Measurements from ENCODE around the gene LHX4. TPM values are rescaled to one million over a fixed set of nuclear protein-coding genes. Genes with fewer than 3 reads are reported as not detected.

The LHX4 gene
- total and polyA plus RNA-seq, 2 of the 4 experiments (the other 2 are of a cell fraction), result 0.05 to 0.18 TPM

DNA sequence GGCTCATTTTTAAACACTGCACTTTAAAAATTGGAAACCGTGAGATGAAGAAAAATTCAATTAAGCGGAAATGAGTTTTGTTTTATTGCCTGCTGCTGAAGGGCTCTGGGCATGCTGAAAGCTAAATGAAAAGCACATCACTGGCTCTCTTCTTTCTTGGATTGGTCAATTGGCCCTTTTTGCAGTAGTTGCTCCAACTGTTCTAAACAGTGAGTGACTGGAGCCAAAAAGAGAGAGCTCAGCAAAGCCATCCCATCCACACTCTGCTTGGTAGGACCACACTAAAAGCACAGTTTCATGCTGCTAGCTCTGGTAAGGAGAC, 48.1 kb downstream of the LHX4 start:
- Histone ChIP-seq H3K9me1 (ENCODE audit: insufficient read depth, low read length) (peaks cover 8% of the 10 kb centered on the region), H3K4me2 (ENCODE audit: low read depth, low read length) (no peak overlapping the region), H4K20me1 (ENCODE audit: insufficient read depth, low read length) (peaks cover 3% of the 10 kb centered on the region; the same call in 1 of the 2 replicates), H3K18ac (ENCODE audit: low read depth, low read length) (no peak overlapping the region), H2BK5ac (ENCODE audit: low read depth, low read length, poor library complexity, severe bottlenecking) (no peak overlapping the region), H3K9ac (ENCODE audit: low read depth, low read length) (no peak overlapping the region), H3K14ac (replicated peaks; ENCODE audit: low read depth, low read length) (no peak overlapping the region), H2BK15ac (ENCODE audit: low read depth, low read length) (no peak overlapping the region), H2AK9ac (replicated peaks; ENCODE audit: low read depth, low read length, poor library complexity) (peak overlapping the region; percentile 5), H3K4me1 (ENCODE audit: control insufficient read depth, insufficient read depth, low read length) (peaks cover 2% of the 10 kb centered on the region; the same call in 1 of the 2 replicates), H2AFZ (replicated peaks; ENCODE audit: low read length, poor library complexity) (no peak overlapping the region), H3K56ac (ENCODE audit: extremely low read depth, insufficient read depth, low read length) (no peak overlapping the region), H2BK120ac (ENCODE audit: low read depth, low read length) (no peak overlapping the region), H3K4me3 (ENCODE audit: insufficient read depth, low read depth, low read length) (no peak overlapping the region), H3K27ac (ENCODE audit: insufficient read depth, low read length) (no peak overlapping the region), H3K27me3 (ENCODE audit: control insufficient read depth, insufficient read depth, low read length) (no peaks in the 10 kb centered on the region), H2BK20ac (ENCODE audit: low read depth, low read length) (no peak overlapping the region), H2AK5ac (ENCODE audit: low read depth, low read length) (peak overlapping the region; percentile 48; the same call in 1 of the 2 replicates), H3K79me1 (ENCODE audit: low read depth in 1 of 2, low read length in 2 of 2) (no peaks in the 10 kb centered on the region), H4K91ac (ENCODE audit: insufficient read depth, low read depth, low read length) (no peak overlapping the region; the same call in 1 of the 2 replicates), H3K9me3 (ENCODE audit: control insufficient read depth, insufficient read depth, low read length) (no peaks in the 10 kb centered on the region), H4K5ac (ENCODE audit: low read depth, low read length) (no peak overlapping the region), H3K23ac (ENCODE audit: low read depth, low read length) (no peak overlapping the region), H3K36me3 (ENCODE audit: control insufficient read depth, insufficient read depth, low read length) (peaks cover 32% of the 10 kb centered on the region), H3K4ac (ENCODE audit: low read depth, low read length) (no peak overlapping the region; the same call in 1 of the 2 replicates), H4K8ac (ENCODE audit: low read depth in 2 of 2, low read length in 2 of 2) (no peak overlapping the region; a peak in 1 of 4 replicates)
- in situ Hi-C loops (cut with MboI; ENCODE audit: low sequenced_read_pairs) (no loop called here), dilution Hi-C loops (cut with HindIII; ENCODE audit: low sequenced_read_pairs, unreplicated experiment) (no loop called here), intact Hi-C loops (cut with micrococcal nuclease) (loop anchor here (5.0 kb wide), 1 partner anchor 139 kb away; no protein-coding TSS in a partner anchor)
- ATAC-seq (ENCODE audit: low read depth) (peak; percentile 12; the same call in 1 of the 2 replicates), DNase-seq (no peak)
- TF ChIP-seq MXI1 (IDR thresholded peaks at IDR 0.05; ENCODE audit: borderline replicate concordance, low read depth, low read length), result no peak
- TF ChIP-seq RFX5 (IDR thresholded peaks at IDR 0.05; ENCODE audit: low read depth, low read length), result no peak
- no peak for TF ChIP-seq BHLHE40 (IDR thresholded peaks at IDR 0.05; ENCODE audit: low read depth, low read length)
- no peak for TF ChIP-seq FOS (IDR thresholded peaks at IDR 0.05; ENCODE audit: low read depth, low read length)
- TF ChIP-seq MAFK (IDR thresholded peaks at IDR 0.05; ENCODE audit: low read depth, low read length), result no peak
- TF ChIP-seq, protein P1, sequence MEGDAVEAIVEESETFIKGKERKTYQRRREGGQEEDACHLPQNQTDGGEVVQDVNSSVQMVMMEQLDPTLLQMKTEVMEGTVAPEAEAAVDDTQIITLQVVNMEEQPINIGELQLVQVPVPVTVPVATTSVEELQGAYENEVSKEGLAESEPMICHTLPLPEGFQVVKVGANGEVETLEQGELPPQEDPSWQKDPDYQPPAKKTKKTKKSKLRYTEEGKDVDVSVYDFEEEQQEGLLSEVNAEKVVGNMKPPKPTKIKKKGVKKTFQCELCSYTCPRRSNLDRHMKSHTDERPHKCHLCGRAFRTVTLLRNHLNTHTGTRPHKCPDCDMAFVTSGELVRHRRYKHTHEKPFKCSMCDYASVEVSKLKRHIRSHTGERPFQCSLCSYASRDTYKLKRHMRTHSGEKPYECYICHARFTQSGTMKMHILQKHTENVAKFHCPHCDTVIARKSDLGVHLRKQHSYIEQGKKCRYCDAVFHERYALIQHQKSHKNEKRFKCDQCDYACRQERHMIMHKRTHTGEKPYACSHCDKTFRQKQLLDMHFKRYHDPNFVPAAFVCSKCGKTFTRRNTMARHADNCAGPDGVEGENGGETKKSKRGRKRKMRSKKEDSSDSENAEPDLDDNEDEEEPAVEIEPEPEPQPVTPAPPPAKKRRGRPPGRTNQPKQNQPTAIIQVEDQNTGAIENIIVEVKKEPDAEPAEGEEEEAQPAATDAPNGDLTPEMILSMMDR (conservative IDR thresholded peaks at IDR 0.05; ENCODE audit: low read depth, low read length), result no peak
- TF ChIP-seq RCOR1 (IDR thresholded peaks at IDR 0.05; ENCODE audit: insufficient replicate concordance, low read length), result no peak
- TF ChIP-seq NFE2L2 (IDR thresholded peaks at IDR 0.05; ENCODE audit: low read depth, low read length), result no peak
- TF ChIP-seq, protein P2, sequence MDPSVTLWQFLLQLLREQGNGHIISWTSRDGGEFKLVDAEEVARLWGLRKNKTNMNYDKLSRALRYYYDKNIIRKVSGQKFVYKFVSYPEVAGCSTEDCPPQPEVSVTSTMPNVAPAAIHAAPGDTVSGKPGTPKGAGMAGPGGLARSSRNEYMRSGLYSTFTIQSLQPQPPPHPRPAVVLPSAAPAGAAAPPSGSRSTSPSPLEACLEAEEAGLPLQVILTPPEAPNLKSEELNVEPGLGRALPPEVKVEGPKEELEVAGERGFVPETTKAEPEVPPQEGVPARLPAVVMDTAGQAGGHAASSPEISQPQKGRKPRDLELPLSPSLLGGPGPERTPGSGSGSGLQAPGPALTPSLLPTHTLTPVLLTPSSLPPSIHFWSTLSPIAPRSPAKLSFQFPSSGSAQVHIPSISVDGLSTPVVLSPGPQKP (IDR thresholded peaks at IDR 0.05; ENCODE audit: borderline replicate concordance, low read depth, low read length), result no peak
- no peak for TF ChIP-seq CEBPB (IDR thresholded peaks at IDR 0.05; ENCODE audit: low read depth, low read length)
- TF ChIP-seq SMC3 (IDR thresholded peaks at IDR 0.05; ENCODE audit: low read depth, low read length), result no peak
- TF ChIP-seq POLR2A (IDR thresholded peaks at IDR 0.05; ENCODE audit: low read depth, low read length), result no peak
- TF ChIP-seq, protein P3, sequence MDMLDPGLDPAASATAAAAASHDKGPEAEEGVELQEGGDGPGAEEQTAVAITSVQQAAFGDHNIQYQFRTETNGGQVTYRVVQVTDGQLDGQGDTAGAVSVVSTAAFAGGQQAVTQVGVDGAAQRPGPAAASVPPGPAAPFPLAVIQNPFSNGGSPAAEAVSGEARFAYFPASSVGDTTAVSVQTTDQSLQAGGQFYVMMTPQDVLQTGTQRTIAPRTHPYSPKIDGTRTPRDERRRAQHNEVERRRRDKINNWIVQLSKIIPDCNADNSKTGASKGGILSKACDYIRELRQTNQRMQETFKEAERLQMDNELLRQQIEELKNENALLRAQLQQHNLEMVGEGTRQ (IDR thresholded peaks at IDR 0.05; ENCODE audit: low read depth, low read length), result no peak
- TF ChIP-seq MAZ (IDR thresholded peaks at IDR 0.05; ENCODE audit: borderline replicate concordance, low read depth, low read length), result no peak
- CTCF ChIA-PET, result no interaction called here
- POLR2A ChIA-PET (ENCODE audit: unreplicated experiment), result no interaction called here
- no TSS peak for BruUV-seq (replicated peaks)
- 92% methylated on average over 2 of the region's 2 CpGs; no CpG with 5 or more reads in 1 of the 2 experiments for WGBS, 2 experiments (ENCODE audit: extremely low coverage in 2 of 2, insufficient read length in 1 of 2)

All from IMR-90 (cell line).